Effector memory CD4-positive, alpha-beta T cell (primary cell): ENCODE data around the gene NUBPL.

ENCODE experiments used
- DNase-seq, 3 donors: peaks; one replicate each; pipeline ENCODE4 v3.0.0-alpha.2; 2020
- H3K27ac ChIP-seq: 2 replicates; pipeline ENCODE4 v1.7.0; 2013; ENCODE audit warnings: mild to moderate bottlenecking, low read length, moderate library complexity; ENCODE audit not compliant: insufficient read depth, poor library complexity, severe bottlenecking
- H3K27me3 ChIP-seq: replicated peaks from 2 replicates; pipeline ENCODE4 v1.7.0; 2013; ENCODE audit warnings: mild to moderate bottlenecking, low read length; ENCODE audit not compliant: insufficient read depth, control insufficient read depth, poor library complexity, severe bottlenecking
- H3K36me3 ChIP-seq: 2 replicates; pipeline ENCODE4 v1.7.0; 2013; ENCODE audit warnings: mild to moderate bottlenecking, low read length, moderate library complexity; ENCODE audit not compliant: control insufficient read depth, insufficient read depth
- H3K4me1 ChIP-seq: 2 replicates; pipeline ENCODE4 v1.7.0; 2013; ENCODE audit warnings: low read length, mild to moderate bottlenecking; ENCODE audit not compliant: control insufficient read depth, insufficient read depth, poor library complexity, severe bottlenecking
- H3K4me3 ChIP-seq: 2 replicates; pipeline ENCODE4 v1.7.0; 2013; ENCODE audit warnings: low read length, low read depth, mild to moderate bottlenecking; ENCODE audit not compliant: insufficient read depth, poor library complexity, severe bottlenecking
- H3K9me3 ChIP-seq: 2 replicates; pipeline ENCODE4 v1.7.0; 2013; ENCODE audit warnings: mild to moderate bottlenecking, low read length, moderate library complexity; ENCODE audit not compliant: control insufficient read depth

Gene NUBPL

GRCh38 chr14:31659278-31659677 lies 98.1 kb downstream of the NUBPL start:
- H3K4me1 ChIP-seq = no peaks in the 10 kb centered on the region
- H3K36me3 ChIP-seq = no peaks in the 10 kb centered on the region
- H3K27ac ChIP-seq = no peak overlapping the region
- H3K9me3 ChIP-seq = no peaks in the 10 kb centered on the region
- no peak overlapping the region for H3K4me3 ChIP-seq
- H3K27me3 ChIP-seq = no peaks in the 10 kb centered on the region
- no peak for DNase-seq

- Histone ChIP-seq H3K36me3 (no peaks in the 10 kb centered on the region), H3K27ac (no peak overlapping the region), H3K4me1 (no peaks in the 10 kb centered on the region), H3K27me3 (no peaks in the 10 kb centered on the region), H3K9me3 (no peaks in the 10 kb centered on the region), H3K4me3 (no peak overlapping the region)
- DNase-seq = no peak
Observed at GRCh38 chr14:31660191-31660590, 99.0 kb downstream of the NUBPL start.

- Histone ChIP-seq H3K4me1 (no peaks in the 10 kb centered on the region), H3K4me3 (no peak overlapping the region), H3K27ac (no peak overlapping the region), H3K9me3 (no peaks in the 10 kb centered on the region), H3K36me3 (no peaks in the 10 kb centered on the region), H3K27me3 (no peaks in the 10 kb centered on the region)
- no peak for DNase-seq
Observed at GRCh38 chr14:31660728-31661127, 99.5 kb downstream of the NUBPL start.

DNA sequence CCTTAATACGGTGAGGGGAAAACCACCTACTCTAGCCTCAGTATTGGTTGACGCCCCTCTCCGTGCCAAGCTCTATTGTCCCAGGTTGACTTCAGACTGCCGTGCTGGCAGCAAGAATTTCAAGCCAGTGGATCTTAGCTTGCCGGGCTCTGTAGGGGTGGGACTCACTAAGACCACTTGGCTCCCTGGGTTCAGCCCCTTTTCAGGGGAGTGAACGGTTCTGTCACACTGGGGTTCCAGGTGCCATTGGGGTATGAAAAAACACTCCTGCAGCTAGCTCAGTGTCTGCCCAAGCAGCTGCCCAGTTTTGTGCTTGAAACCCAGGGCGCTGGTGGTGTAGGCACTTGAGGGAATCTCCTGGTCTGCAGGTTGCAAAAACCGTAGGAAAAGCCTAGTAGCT lies 107.1 kb downstream of the NUBPL start:
- no peak overlapping the region for H3K27ac ChIP-seq
- no peak for DNase-seq
- H3K4me1 ChIP-seq = no peaks in the 10 kb centered on the region
- no peaks in the 10 kb centered on the region for H3K27me3 ChIP-seq
- no peak overlapping the region for H3K4me3 ChIP-seq
- no peaks in the 10 kb centered on the region for H3K9me3 ChIP-seq
- H3K36me3 ChIP-seq = no peaks in the 10 kb centered on the region

DNA sequence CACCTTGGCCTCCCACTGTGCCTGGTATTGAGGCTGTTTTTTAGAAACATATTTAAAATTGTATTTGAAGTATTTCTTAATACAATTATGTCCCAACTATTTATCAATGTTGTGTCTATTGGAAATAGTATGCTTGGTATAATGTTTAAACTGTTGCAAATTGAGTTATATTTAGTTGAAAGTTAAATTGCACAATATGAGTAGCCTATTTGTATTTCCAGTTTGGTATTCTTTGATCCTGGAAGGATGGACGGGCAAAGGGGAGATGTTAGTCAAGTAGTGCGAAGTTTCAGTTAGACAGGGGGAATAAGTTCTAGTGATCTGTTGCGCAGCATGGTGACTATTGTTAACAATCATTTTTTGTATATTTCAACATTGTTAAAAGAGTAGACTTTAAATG lies 111.5 kb downstream of the NUBPL start:
- no peaks in the 10 kb centered on the region for H3K27me3 ChIP-seq
- no peak for DNase-seq
- no peaks in the 10 kb centered on the region for H3K9me3 ChIP-seq
- no peaks in the 10 kb centered on the region for H3K4me1 ChIP-seq
- H3K27ac ChIP-seq = no peak overlapping the region
- no peaks in the 10 kb centered on the region for H3K36me3 ChIP-seq
- H3K4me3 ChIP-seq = no peak overlapping the region

DNA sequence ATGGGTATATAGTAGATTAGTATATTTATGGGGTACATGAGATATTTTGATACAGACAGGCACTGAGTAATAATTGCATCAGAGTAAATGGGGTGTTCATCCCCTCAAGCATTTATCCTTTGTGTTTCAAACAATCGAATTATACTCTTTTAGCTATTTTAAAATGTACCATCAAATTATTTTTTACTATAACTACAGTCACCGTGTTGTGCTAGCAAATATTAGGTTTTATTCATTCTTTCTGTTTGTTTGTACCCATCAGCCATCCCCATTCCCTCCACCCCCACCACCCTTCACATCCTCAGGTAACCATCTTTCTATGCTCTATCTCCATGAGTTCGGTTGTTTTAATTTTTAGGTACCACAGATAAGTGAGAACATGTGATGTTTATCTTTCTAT lies 115.8 kb downstream of the NUBPL start:
- DNase-seq = no peak
- H3K9me3 ChIP-seq = no peaks in the 10 kb centered on the region
- H3K36me3 ChIP-seq = no peaks in the 10 kb centered on the region
- no peaks in the 10 kb centered on the region for H3K27me3 ChIP-seq
- no peaks in the 10 kb centered on the region for H3K4me1 ChIP-seq
- no peak overlapping the region for H3K27ac ChIP-seq
- H3K4me3 ChIP-seq = no peak overlapping the region

DNA sequence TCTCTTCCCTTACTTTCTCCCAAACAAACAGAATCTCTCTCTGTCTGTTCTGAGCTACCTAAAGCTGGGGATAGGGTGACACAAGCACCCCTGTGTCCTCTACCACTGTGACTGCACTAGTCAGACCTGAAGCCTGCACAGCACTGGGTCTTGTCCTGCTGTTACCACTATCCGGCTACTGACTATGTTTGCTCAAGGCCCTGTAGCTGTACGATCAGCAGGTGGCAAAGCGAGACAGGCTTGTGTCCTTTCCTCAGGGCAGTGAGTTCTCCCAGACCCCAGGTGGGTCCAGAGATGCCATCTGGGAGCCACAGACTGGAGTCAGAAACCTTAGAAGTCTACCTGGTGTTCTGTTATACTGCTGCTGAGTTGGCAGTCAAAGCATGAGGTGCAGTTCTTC lies 116.4 kb downstream of the NUBPL start:
- Histone ChIP-seq H3K27me3 (no peaks in the 10 kb centered on the region), H3K36me3 (no peaks in the 10 kb centered on the region), H3K27ac (no peak overlapping the region), H3K9me3 (no peaks in the 10 kb centered on the region), H3K4me3 (no peak overlapping the region), H3K4me1 (no peaks in the 10 kb centered on the region)
- DNase-seq = no peak

DNA sequence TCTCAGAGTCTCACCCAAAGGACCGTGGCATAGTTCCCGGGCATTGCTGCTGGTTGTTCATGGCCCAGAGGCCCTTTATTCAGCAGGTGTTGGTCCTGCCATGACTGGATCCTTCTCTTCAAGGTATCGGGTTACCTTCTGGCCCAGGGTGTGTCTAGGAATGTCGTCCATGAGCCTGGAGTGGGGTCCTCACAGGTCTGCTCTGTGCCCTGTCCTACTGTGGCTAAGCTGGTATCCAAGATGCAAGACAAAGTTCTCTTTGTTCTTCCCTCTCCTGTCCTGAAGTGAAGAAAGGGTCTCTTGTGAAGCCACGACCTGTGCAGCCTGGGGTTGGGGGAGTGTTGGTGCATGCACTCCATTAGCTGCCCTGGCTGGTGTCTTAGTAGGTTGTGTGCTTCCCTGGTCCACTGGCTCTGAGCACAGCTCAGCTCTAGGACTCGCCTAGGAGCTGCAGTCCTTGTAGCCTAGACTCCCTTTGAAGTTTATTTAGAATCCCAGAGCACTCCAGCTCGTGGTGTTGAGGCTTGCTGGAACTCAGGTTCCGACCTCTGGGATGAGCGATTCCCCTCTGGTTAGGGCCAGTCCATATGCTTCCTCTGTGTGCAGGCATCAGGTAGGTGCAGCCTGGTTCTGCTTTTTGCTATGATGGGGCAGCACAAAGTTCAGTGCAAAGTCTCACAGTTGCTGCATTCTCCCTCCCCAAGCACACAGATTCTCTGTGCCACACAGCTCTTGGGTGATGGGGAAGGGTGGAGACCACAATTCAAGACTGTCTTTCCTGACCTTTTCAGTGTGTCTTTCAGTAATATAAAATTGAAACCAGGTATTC lies 117.4 kb downstream of the NUBPL start:
- Histone ChIP-seq H3K27ac (no peak overlapping the region), H3K9me3 (no peaks in the 10 kb centered on the region), H3K27me3 (no peaks in the 10 kb centered on the region), H3K4me3 (no peak overlapping the region), H3K4me1 (no peaks in the 10 kb centered on the region), H3K36me3 (no peaks in the 10 kb centered on the region)
- no peak for DNase-seq

DNA sequence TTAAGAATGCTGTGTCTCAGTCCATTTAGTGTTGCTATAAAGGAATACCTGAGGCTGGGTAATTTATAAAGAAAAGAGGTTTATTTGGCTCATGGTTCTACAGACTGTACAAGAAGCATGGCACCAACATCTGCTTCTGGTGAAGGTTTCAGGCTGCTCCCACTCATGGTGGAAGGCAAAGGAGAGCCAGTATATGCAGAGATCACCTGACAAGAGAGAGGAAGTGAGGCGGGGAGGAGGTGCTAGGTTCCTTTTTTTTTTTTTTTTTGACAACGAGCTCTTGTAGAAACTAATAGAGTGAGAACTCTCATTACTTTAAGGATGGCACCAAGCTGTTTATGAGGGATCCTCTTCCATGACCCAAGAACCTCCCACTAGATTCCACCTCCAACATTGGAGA lies 121.6 kb downstream of the NUBPL start:
- Histone ChIP-seq H3K4me1 (no peaks in the 10 kb centered on the region), H3K27ac (no peak overlapping the region), H3K36me3 (no peaks in the 10 kb centered on the region), H3K27me3 (no peaks in the 10 kb centered on the region), H3K4me3 (no peak overlapping the region), H3K9me3 (no peaks in the 10 kb centered on the region)
- no peak for DNase-seq

DNA sequence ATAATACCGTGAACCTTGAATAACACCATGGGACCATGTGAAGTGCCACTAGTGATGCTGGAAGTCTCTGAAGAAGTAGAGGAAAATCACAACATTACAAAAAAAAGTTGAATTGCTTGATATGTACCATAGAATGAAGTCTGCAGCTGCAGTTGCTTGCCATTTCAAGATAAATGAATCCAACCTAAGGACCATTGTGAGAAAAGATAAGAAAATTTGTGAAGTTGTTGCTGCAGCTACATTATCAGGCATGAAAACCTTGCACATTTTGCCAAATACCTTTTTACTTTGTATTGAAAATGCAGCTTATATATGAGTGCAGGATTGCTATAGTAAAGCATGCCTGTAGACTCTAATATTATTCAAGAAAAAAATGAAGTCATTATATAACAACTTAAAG lies 126.5 kb downstream of the NUBPL start:
- Histone ChIP-seq H3K4me3 (no peak overlapping the region), H3K36me3 (no peaks in the 10 kb centered on the region), H3K9me3 (no peaks in the 10 kb centered on the region), H3K4me1 (no peaks in the 10 kb centered on the region), H3K27ac (no peak overlapping the region), H3K27me3 (no peaks in the 10 kb centered on the region)
- DNase-seq = no peak
